ENCODE measurements around the gene MUC5B. TPM values are rescaled to one million over a fixed set of nuclear protein-coding genes. Genes with fewer than 3 reads are reported as not detected.

MUC5B gene
- total RNA-seq, 2 donors from 2014 or later: not detected

- Mint-ChIP-seq H3K27ac (no peak overlapping the region), H3K36me3 (ENCODE audit: low read depth) (peaks cover 15% of the 10 kb centered on the region), H3K27me3 (ENCODE audit: insufficient read depth) (no peaks in the 10 kb centered on the region), H3K4me1 (peaks cover 11% of the 10 kb centered on the region), H3K9me3 (no peaks in the 10 kb centered on the region), H3K4me3 (no peak overlapping the region)
- WGBS, 2 experiments (ENCODE audit: insufficient coverage in 1 of 2, insufficient read length in 1 of 2): 85 to 88% methylated on average over 7 of the region's 7 CpGs
- no peak overlapping the region for H3K27ac ChIP-seq (ENCODE audit: low read depth, low read length)
- no peaks in the 10 kb centered on the region for H3K9me3 ChIP-seq (ENCODE audit: control insufficient read depth, low read length)
- no peak overlapping the region for H3K9ac ChIP-seq (ENCODE audit: extremely low read depth, low read length, poor library complexity, severe bottlenecking)
- DNase-seq: no peak
- H3K27me3 ChIP-seq (ENCODE audit: control insufficient read depth, insufficient read depth, low read length, poor library complexity, severe bottlenecking): no peaks in the 10 kb centered on the region
- no peak overlapping the region for H3K4me3 ChIP-seq (ENCODE audit: low read length)
- H3K36me3 ChIP-seq (ENCODE audit: control insufficient read depth, insufficient read depth, low read length): no peaks in the 10 kb centered on the region
- no peaks in the 10 kb centered on the region for H3K4me1 ChIP-seq (ENCODE audit: control insufficient read depth, insufficient read depth, low read length)
- TF ChIP-seq CTCF (conservative IDR thresholded peaks at IDR 0.05): no peak
These were observed 77.3 kb downstream of the MUC5B start for GRCh38 chr11:1300121-1300520.

- WGBS, 2 experiments (ENCODE audit: insufficient coverage in 1 of 2, insufficient read length in 1 of 2): 87 to 92% methylated on average over 20 to 26 of the region's 28 CpGs
- Mint-ChIP-seq H3K36me3 (ENCODE audit: low read depth) (peaks cover 15% of the 10 kb centered on the region), H3K27ac (peak overlapping the region; percentile 71), H3K4me3 (no peak overlapping the region), H3K4me1 (peaks cover 11% of the 10 kb centered on the region), H3K27me3 (ENCODE audit: insufficient read depth) (no peaks in the 10 kb centered on the region), H3K9me3 (no peaks in the 10 kb centered on the region)
- H3K27me3 ChIP-seq (ENCODE audit: control insufficient read depth, insufficient read depth, low read length, poor library complexity, severe bottlenecking): no peaks in the 10 kb centered on the region
- H3K4me1 ChIP-seq (ENCODE audit: control insufficient read depth, insufficient read depth, low read length): no peaks in the 10 kb centered on the region
- no peak overlapping the region for H3K4me3 ChIP-seq (ENCODE audit: low read length)
- no peak for TF ChIP-seq CTCF (conservative IDR thresholded peaks at IDR 0.05)
- peak; percentile 37 for DNase-seq
- H3K9me3 ChIP-seq (ENCODE audit: control insufficient read depth, low read length): no peaks in the 10 kb centered on the region
- no peak overlapping the region for H3K9ac ChIP-seq (ENCODE audit: extremely low read depth, low read length, poor library complexity, severe bottlenecking)
- H3K27ac ChIP-seq (ENCODE audit: low read depth, low read length): no peak overlapping the region
- H3K36me3 ChIP-seq (ENCODE audit: control insufficient read depth, insufficient read depth, low read length): no peaks in the 10 kb centered on the region
These were observed 77.8 kb downstream of the MUC5B start for GRCh38 chr11:1300569-1301187.

GRCh38 chr11:1301220-1302000, 78.5 kb downstream of the MUC5B start:
- Histone ChIP-seq H3K4me1 (ENCODE audit: control insufficient read depth, insufficient read depth, low read length) (no peaks in the 10 kb centered on the region), H3K36me3 (ENCODE audit: control insufficient read depth, insufficient read depth, low read length) (no peaks in the 10 kb centered on the region), H3K27me3 (ENCODE audit: control insufficient read depth, insufficient read depth, low read length, poor library complexity, severe bottlenecking) (no peaks in the 10 kb centered on the region), H3K4me3 (ENCODE audit: low read length) (no peak overlapping the region), H3K9me3 (ENCODE audit: control insufficient read depth, low read length) (no peaks in the 10 kb centered on the region), H3K27ac (ENCODE audit: low read depth, low read length) (no peak overlapping the region), H3K9ac (ENCODE audit: extremely low read depth, low read length, poor library complexity, severe bottlenecking) (no peak overlapping the region)
- 92 to 95% methylated on average over 15 to 22 of the region's 22 CpGs for WGBS, 2 experiments (ENCODE audit: insufficient coverage in 1 of 2, insufficient read length in 1 of 2)
- no peaks in the 10 kb centered on the region for H3K9me3 Mint-ChIP-seq
- no peak for TF ChIP-seq CTCF (conservative IDR thresholded peaks at IDR 0.05)
- H3K36me3 Mint-ChIP-seq (ENCODE audit: low read depth): peaks cover 11% of the 10 kb centered on the region
- no peaks in the 10 kb centered on the region for H3K27me3 Mint-ChIP-seq (ENCODE audit: insufficient read depth)
- peak overlapping the region; percentile 46 for H3K27ac Mint-ChIP-seq
- H3K4me1 Mint-ChIP-seq: peaks cover 11% of the 10 kb centered on the region
- H3K4me3 Mint-ChIP-seq: no peak overlapping the region
- peak; percentile 30 for DNase-seq
